Fibroblast of lung (primary cell): Measurements from ENCODE around the gene SPEF1. TPM values are rescaled to one million over a fixed set of nuclear protein-coding genes. Genes with fewer than 3 reads are reported as not detected.

Source experiments
- DNase-seq, 2 donors: peaks; one replicate each; pipeline versions ENCODE4 v3.0.0 to v3.0.0-alpha.2; 2010; ENCODE audit warnings: low read depth in 2 of 2
- H2AFZ ChIP-seq: 2 replicates; pipeline ENCODE4 v1.5.1; 2012; ENCODE audit warnings: low read length, control low read depth, inconsistent platforms
- H3K27ac ChIP-seq: 2 replicates; pipeline ENCODE4 v1.5.1; 2011; ENCODE audit warnings: low read length, control low read depth; ENCODE audit not compliant: insufficient read depth
- H3K27me3 ChIP-seq: 2 replicates; pipeline ENCODE4 v1.5.1; 2011; ENCODE audit warnings: mild to moderate bottlenecking, low read length; ENCODE audit not compliant: control insufficient read depth, insufficient read depth
- H3K36me3 ChIP-seq: 2 replicates; pipeline ENCODE4 v1.5.1; 2011; ENCODE audit warnings: low read length; ENCODE audit not compliant: control insufficient read depth, insufficient read depth
- H3K4me1 ChIP-seq: 2 replicates; pipeline ENCODE4 v1.5.1; 2011; ENCODE audit warnings: low read length; ENCODE audit not compliant: control insufficient read depth, insufficient read depth; ENCODE audit errors: extremely low read depth
- H3K4me2 ChIP-seq: 2 replicates; pipeline ENCODE4 v1.5.1; 2011; ENCODE audit warnings: low read length, control low read depth; ENCODE audit not compliant: insufficient read depth; ENCODE audit errors: extremely low read depth
- H3K4me3 ChIP-seq, 4 experiments: fragments of 200-600 bp in 1 of 4; sonication (generic) in 1 of 4; replicated peaks in 1 of 4; 2 replicates each; pipeline ENCODE4 v1.5.1; 2011 to 2016; ENCODE audit warnings: low read length in 4 of 4, low read depth in 3 of 4, mild to moderate bottlenecking in 3 of 4, control low read depth in 2 of 4, inconsistent platforms in 1 of 4, mixed read lengths in 1 of 4; ENCODE audit not compliant: insufficient read depth in 1 of 4; ENCODE audit errors: control extremely low read depth in 1 of 4
- H3K79me2 ChIP-seq: 2 replicates; pipeline ENCODE4 v1.5.1; 2012; ENCODE audit warnings: mild to moderate bottlenecking, low read length, inconsistent platforms; ENCODE audit not compliant: control insufficient read depth, insufficient read depth
- H3K9ac ChIP-seq: 2 replicates; pipeline ENCODE4 v1.5.1; 2011; ENCODE audit warnings: mild to moderate bottlenecking, low read length, control low read depth; ENCODE audit not compliant: insufficient read depth
- H3K9me3 ChIP-seq: 2 replicates; pipeline ENCODE4 v1.5.1; 2012; ENCODE audit warnings: low read depth, low read length; ENCODE audit not compliant: control insufficient read depth, insufficient read depth
- H4K20me1 ChIP-seq: 2 replicates; pipeline ENCODE4 v1.5.1; 2011; ENCODE audit warnings: low read length; ENCODE audit not compliant: control insufficient read depth, insufficient read depth; ENCODE audit errors: extremely low read depth
- EZH2 ChIP-seq: IDR thresholded peaks from 2 replicates; pipeline ENCODE4 v1.5.1; 2012; ENCODE audit warnings: low read length, control low read depth, mild to moderate bottlenecking; ENCODE audit errors: missing control alignments
- polyA plus RNA-seq, 2 donors: library from polyadenylated mRNA; depleted of rRNA in 1 of 2; stranded (reverse) in 1 of 2; unstranded in 1 of 2; fragments of >200 nt; gene quantifications; 2 replicates each; pipeline ENCODE4 v1.2.1, GENCODE V29; 2011 to 2012; ENCODE audit warnings: missing spikeins in 1 of 2
- total RNA-seq: library from RNA; depleted of rRNA; stranded (reverse); fragments of >200 nt; gene quantifications from 2 replicates; pipeline ENCODE4 v1.2.1, GENCODE V29; 2014
- TF ChIP-seq, protein P1 (sequence below), 2 donors: IDR thresholded peaks in 1 of 2; conservative IDR thresholded peaks in 1 of 2; 1 replicate in 1 of 2; 2 replicates in 1 of 2; pipeline ENCODE4 v1.5.1; 2011 to 2012; ENCODE audit warnings: low read length in 2 of 2, control low read depth in 1 of 2, inconsistent platforms in 1 of 2, low read depth in 1 of 2, mild to moderate bottlenecking in 1 of 2

SPEF1 gene
- total and polyA plus RNA-seq, 2 donors (not counting 1 experiment from before 2014, with no cell fraction given), result 0.07 to 0.17 TPM

DNA sequence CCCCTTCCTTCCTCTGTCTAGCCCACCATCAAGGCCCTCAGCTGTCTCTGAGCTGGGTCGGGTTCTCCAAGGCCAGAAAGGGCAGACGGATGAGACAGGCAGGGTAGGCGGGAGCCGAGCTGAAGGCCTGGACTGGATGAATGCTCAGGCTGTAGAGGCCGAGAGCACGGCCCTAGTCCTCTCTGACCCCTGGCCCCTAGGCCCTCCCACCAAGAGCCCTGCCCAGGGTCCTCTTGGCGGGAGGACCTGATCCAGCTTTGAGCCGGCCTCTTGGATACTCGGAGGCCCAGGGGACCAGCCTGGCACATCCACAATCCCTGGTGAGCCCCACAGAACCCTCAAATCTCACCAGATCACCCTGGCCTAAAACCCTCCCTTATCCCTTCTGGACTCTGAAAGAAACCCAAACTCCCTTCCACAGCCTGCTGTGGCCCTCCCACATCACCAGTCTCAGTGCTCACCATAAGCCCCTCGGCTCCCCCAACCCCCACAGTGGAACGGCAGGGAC lies 21.9 kb downstream of the SPEF1 start:
- Histone ChIP-seq H3K36me3 (peaks cover 3% of the 10 kb centered on the region), H3K79me2 (no peaks in the 10 kb centered on the region), H3K9me3 (no peaks in the 10 kb centered on the region), H3K27ac (no peak overlapping the region), H3K4me3 (no peak overlapping the region), H4K20me1 (no peaks in the 10 kb centered on the region), H3K4me2 (no peak overlapping the region), H3K4me1 (no peaks in the 10 kb centered on the region), H2AFZ (no peak overlapping the region), H3K9ac (no peak overlapping the region), H3K27me3 (no peaks in the 10 kb centered on the region)
- DNase-seq, result no peak
- no peak for TF ChIP-seq EZH2
- TF ChIP-seq, protein P1, sequence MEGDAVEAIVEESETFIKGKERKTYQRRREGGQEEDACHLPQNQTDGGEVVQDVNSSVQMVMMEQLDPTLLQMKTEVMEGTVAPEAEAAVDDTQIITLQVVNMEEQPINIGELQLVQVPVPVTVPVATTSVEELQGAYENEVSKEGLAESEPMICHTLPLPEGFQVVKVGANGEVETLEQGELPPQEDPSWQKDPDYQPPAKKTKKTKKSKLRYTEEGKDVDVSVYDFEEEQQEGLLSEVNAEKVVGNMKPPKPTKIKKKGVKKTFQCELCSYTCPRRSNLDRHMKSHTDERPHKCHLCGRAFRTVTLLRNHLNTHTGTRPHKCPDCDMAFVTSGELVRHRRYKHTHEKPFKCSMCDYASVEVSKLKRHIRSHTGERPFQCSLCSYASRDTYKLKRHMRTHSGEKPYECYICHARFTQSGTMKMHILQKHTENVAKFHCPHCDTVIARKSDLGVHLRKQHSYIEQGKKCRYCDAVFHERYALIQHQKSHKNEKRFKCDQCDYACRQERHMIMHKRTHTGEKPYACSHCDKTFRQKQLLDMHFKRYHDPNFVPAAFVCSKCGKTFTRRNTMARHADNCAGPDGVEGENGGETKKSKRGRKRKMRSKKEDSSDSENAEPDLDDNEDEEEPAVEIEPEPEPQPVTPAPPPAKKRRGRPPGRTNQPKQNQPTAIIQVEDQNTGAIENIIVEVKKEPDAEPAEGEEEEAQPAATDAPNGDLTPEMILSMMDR (conservative IDR thresholded peaks at IDR 0.05 in 1 of 2, IDR thresholded peaks at IDR 0.05 in 1 of 2; ENCODE audit: low read depth in 1 of 2, low read length in 2 of 2), result no peak

DNA sequence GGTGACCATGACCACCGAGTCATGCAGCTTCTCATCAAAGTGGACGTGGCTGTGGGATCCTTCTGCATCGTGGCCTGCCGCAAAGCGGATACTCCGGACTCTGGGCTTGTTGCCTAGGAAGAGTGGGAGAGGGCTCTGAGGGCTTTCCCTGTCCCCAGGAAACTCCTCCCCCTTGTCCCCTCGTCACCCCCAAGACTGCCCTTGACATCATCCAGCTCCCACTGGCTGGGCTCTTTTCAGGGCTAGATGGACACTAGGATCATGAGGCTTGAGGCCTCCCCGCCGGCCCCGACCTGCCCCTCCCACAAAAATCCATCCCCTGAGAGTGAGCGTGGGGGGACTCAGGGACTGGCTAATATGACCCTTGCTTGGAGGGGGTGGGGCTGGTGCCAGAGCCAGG lies 22.7 kb downstream of the SPEF1 start:
- TF ChIP-seq, protein P1 (conservative IDR thresholded peaks at IDR 0.05 in 1 of 2, IDR thresholded peaks at IDR 0.05 in 1 of 2; ENCODE audit: low read depth in 1 of 2, low read length in 2 of 2), result no peak
- no peak for TF ChIP-seq EZH2
- DNase-seq, result no peak
- H3K27me3 ChIP-seq, result no peaks in the 10 kb centered on the region
- H3K27ac ChIP-seq, result no peak overlapping the region
- H3K9ac ChIP-seq, result no peak overlapping the region
- no peaks in the 10 kb centered on the region for H3K79me2 ChIP-seq
- H2AFZ ChIP-seq, result no peak overlapping the region
- H3K4me3 ChIP-seq, result no peak overlapping the region
- H3K36me3 ChIP-seq, result peaks cover 3% of the 10 kb centered on the region
- no peaks in the 10 kb centered on the region for H4K20me1 ChIP-seq
- H3K4me1 ChIP-seq, result no peaks in the 10 kb centered on the region
- no peak overlapping the region for H3K4me2 ChIP-seq
- no peaks in the 10 kb centered on the region for H3K9me3 ChIP-seq

DNA sequence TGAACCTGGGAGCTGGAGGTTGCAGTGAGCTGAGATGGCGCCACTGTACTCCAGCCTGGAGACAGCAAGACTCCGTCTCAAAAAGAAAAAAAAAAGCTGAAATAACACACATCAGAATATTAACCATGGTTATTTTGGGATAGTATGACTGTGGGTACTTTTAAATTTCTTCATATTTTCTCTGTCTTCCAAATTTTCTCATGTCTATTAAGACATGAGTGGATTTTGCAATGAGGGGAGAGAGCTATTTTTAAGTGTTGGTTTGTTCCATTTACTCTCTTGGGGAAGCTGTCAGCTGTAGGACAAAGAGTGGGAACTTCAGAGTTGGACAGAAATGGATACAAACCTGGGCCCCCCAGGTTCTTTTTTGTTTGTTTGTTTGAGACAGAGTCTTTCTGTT lies 24.0 kb downstream of the SPEF1 start:
- H3K4me1 ChIP-seq, result no peaks in the 10 kb centered on the region
- H3K9ac ChIP-seq, result no peak overlapping the region
- H3K36me3 ChIP-seq, result peaks cover 3% of the 10 kb centered on the region
- H3K4me2 ChIP-seq, result no peak overlapping the region
- no peaks in the 10 kb centered on the region for H3K27me3 ChIP-seq
- no peak for DNase-seq
- H3K9me3 ChIP-seq, result no peaks in the 10 kb centered on the region
- H3K4me3 ChIP-seq, result no peak overlapping the region
- no peak overlapping the region for H3K27ac ChIP-seq
- TF ChIP-seq, protein P1 (conservative IDR thresholded peaks at IDR 0.05 in 1 of 2, IDR thresholded peaks at IDR 0.05 in 1 of 2; ENCODE audit: low read depth in 1 of 2, low read length in 2 of 2), result no peak
- TF ChIP-seq EZH2, result no peak
- no peak overlapping the region for H2AFZ ChIP-seq
- H4K20me1 ChIP-seq, result no peaks in the 10 kb centered on the region
- no peaks in the 10 kb centered on the region for H3K79me2 ChIP-seq
